OCI-M2 (cell line): Measurements from ENCODE around the gene IFNL2.
A peak's percentile ranks its signal among the peaks of the same experiment; 100 is the strongest.
"Not testable (repeated sequence)": the region's sequence is repeated elsewhere in the genome, so short reads cannot be mapped to it uniquely, and the experiment has no call there.

Experiments
- DNase-seq: peaks from one replicate; lab custom pipeline; 2025; ENCODE audit not compliant: unreplicated experiment; lab: John Stamatoyannopoulos, UW

Gene IFNL2

DNA sequence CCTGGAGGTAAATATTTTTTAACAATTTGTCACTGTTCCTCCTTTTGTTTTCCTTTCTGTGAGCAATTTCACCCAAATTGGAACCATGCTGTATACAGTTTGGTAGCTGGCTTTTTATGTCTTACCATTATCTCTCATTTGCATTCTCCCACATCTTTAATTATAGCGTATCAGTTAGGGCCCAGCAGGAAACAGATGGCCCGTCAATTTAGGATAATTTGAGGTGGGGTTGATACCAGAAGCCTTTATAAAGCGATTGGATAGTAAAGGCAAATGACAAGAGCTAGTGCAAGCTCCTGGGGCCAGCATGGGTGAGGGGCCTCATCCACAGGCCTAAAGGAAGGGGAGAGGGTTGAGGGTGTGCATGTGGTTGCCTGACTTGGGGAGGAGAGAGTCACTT, 15.7 kb upstream of the IFNL2 start:
- peak; percentile 32 for DNase-seq

DNA sequence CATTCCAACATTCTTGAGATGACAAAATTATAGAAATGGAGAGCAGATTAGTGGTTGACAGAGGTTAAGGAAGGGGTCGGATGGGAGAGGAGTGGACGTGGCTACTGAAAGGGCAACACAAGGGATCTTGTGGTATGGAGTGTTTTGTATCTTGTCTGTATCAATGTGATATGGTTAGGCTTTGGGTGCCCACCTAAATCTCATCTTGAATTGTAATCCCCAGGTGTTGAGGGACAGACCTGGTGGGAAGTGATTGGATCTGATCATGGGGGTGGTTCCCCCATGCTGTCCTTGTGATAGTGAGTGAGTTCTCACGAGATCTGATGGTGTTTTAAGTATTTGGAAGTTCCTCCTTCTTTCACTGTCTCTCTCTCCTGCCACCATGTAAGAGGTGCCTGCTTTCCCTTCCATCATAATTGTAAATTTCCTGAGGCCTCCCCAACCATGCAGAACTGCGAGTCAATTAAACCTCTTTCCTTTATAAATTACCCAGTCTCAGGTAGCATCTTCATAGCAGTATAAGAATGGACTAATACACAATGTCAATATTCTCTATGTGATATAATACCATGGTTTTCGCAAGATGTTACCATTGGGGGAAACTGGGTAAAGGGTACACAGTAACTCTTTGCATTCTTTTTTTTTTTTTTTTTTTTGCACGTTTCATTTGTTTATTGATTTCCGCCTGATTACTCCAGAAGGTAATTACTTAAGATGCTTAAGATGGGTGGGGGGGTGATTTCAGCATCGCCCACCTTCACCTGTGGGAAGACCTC, 14.6 kb upstream of the IFNL2 start:
- no peak for DNase-seq

DNA sequence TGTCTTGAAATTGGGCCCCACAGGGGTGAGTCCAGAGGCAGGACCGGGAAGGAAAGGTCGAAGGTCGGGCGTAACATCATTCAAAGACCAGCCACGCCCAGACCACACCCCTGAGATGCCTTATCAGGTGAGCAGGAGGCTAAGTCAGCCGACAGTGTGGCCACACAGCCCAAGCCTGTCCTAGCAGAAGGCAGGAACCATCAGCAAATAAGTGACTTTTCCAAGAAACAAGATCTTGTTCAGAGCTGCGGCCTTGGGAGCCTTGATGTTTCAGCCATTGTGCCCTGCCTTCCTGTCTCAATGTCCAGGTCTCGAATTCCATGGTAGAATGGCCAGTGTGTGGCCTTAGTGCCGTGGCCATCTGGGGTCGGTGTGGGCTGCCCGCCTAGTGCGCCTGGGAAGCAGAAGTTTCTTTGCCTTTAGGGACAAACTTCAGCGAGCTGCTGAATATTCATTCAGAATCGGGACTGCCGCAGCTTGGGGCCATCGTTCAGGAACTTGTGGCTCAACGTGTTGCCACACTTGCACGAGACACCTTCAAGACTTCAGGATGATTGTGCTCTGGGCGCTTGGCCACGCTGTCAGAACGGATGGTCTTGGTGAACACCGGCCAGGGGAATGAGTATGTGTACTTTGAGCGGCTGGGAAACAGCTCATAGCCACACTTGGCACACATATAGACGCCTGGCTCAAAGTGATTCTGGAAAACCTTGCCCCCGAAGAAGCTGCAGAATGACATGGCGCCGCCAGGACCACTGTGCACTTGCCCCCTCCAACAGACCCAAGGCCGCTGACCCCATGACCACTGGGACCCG, 13.5 kb upstream of the IFNL2 start:
- no peak for DNase-seq

DNA sequence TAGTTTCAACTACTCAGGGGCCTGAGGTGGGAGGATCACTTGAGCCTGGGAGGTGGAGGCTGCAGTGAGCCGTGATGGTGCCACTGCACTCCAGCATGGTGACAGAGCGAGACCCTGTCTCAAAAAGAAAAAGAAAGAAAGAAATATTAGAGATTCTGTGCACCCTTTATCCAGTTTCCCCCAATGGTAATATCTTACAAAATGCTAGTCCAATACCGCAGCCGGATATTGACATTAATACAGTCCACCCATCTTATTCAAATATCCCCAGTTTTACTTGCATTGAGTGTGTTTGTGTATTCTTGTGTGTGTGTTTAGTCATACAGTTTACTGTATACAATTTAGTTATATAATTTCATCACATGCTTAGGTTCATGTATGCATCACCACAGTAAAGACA, 11.0 kb upstream of the IFNL2 start:
- no peak for DNase-seq

DNA sequence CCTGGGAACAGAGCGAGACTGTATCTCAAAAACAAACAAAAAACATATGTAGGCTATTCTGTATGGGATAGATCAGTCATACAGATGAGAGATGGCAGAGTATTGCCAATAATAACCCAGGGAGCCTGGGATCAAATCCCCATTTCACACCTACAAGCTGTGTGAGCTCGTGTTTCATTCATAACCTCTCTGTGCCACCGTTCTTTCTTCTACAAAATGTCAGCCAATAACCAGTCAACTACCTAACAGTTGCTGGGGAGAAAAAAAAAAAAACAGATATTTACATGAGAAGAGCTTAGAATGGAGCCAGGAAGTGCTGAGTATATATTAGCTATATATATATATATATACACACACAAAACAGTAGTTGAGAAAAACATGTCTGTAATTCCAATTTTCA, 6.5 kb upstream of the IFNL2 start:
- no peak for DNase-seq

DNA sequence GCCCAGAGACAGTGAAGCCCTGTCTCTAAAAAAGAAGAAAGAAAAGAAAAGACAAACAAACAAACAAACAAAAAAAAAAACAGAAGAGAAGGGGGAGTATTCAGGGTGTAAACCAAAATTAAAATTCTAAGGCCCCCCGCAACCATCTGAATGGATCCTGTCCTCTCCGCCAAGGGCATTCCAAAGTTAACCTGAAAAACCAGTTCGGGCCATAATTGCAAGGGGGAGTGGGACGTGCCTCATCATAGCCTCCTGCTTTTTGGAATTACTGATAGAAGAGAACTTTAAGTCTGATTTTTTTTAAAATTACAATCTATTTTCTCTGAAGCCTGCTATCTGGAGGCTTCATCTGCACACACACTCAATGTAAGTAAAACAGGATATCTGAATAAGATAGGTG, 5.7 kb upstream of the IFNL2 start:
- DNase-seq: no peak

DNA sequence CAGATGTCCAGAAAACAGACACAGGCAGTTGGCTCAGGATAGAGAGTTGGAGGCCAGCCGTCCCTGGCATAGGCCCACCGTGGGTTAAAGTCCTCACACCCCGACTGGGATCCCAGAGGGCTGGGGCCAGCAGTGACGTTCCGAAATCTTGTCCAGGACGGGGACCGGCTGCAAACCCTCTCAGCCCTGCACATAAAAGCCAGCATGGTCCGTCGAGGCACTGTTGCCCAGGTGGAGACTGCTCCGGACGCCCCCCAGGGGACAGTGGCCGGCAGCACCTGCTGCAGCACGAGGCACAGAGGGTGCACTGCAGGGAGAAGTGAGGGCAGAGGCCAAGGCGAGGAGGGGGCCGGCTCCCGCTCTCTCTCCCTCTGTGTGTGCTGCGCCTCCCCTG, 4.3 kb upstream of the IFNL2 start:
- DNase-seq: no peak

DNA sequence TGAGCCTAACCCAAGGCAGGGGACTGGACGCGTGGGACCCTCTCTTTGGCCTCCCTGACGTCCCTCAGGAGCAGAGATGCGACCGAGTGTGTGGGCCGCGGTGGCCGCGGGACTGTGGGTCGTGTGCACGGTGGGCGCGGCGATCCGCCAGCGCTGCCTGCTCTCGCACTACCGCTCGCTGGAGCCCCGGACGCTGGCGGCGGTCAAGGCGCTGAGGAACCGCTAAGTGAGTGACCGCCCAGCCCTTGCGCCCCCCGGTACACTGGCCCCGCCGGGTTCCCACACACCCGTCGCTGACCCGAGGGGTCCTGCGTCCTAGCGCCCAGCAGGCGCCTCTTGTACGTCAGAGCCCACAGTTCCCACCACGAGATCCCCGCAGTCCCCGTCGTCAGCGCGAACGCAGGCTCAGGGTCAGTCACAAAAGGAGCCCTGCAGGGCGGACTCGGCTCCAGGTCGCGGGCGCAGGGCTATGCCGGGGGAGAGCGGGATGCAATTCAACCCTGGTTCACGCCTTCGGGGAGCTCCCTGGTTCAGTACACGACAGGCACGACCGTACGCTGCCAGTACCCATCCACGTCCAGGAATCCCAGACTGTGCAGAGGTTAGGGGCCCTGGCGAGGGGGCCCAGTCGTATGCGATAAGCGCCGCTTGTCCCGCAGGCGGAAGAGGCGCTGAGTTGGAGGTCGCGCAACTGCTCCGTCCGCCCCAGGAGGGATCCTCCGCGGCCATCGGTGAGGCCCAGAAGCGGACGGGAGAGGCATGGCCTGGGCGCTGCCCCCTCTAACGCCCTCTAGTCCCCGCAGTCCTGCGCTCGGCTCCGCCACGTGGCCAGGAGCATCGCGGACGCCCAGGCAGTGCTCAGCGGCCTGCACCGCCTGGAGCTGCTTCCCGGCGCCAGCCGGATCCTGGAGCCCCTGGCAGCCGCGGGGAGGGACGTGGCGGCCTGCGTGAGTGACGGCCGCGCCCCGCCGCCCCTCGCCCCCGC, 3.6 kb upstream of the IFNL2 start:
- DNase-seq: no peak

DNA sequence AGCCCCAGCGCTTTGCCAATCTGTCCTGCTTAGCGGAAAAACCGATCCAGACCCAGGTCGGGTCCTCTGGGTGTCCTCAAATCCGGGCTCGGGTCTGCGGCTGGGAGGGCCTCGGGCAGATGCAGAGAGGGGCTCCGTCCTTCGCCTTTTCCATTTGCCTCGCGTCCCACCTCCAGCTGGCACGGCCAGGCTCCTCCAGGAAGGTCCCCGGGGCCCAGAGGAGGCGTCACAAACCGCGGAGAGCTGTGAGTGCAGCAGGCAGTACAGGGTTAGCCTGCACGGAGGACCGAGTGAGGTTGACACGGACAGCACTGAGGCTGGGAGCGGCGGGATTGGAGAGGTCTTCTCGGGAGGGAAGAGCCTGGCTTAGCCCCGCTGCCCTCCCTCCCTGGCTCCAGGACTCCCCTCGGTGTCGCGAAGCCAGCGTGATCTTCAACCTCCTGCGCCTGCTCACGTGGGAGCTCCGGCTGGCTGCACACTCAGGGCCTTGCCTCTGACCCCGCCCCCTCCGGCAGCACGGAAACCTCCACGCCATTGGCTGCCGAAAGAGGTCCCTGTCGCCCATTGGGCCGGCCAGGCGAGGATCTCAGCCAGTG, 2.8 kb upstream of the IFNL2 start:
- DNase-seq: no peak

DNA sequence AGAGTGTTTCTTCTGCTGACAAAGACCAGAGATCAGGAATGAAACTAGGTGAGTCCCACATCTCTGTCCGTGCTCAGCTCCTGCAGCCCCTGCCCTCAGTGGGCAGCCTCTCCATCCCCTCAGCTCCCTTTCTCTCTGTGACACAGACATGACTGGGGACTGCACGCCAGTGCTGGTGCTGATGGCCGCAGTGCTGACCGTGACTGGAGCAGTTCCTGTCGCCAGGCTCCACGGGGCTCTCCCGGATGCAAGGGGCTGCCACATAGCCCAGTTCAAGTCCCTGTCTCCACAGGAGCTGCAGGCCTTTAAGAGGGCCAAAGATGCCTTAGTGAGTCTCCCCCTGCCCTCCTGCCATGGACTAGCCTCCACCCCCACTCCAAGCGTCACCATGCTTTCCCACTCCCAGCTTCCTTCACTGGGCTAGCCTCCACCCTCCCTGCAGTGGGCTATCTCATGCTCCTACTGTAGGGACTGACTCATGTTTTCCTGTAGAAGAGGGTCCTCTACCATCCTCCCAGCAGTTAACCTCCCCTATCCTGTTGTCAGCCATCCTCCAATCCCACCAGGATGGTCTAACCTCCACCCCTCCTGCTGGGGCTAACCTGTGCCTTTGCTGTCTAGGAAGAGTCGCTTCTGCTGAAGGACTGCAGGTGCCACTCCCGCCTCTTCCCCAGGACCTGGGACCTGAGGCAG, 481 bp downstream of the IFNL2 start:
- DNase-seq: not testable (repeated sequence)

DNA sequence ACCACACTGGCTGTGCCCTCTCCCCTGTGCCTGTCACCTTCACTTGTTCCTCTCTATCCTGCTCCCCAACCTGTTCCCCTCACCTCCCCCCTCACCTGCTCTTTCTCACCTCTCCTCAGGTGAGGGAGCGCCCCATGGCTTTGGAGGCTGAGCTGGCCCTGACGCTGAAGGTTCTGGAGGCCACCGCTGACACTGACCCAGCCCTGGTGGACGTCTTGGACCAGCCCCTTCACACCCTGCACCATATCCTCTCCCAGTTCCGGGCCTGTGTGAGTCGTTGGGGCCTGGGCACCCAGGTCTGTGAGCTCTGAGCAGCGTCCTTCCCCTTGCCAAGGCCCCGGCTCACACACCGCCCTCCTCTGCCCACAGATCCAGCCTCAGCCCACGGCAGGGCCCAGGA, 1.2 kb downstream of the IFNL2 start:
- DNase-seq: not testable (repeated sequence)

DNA sequence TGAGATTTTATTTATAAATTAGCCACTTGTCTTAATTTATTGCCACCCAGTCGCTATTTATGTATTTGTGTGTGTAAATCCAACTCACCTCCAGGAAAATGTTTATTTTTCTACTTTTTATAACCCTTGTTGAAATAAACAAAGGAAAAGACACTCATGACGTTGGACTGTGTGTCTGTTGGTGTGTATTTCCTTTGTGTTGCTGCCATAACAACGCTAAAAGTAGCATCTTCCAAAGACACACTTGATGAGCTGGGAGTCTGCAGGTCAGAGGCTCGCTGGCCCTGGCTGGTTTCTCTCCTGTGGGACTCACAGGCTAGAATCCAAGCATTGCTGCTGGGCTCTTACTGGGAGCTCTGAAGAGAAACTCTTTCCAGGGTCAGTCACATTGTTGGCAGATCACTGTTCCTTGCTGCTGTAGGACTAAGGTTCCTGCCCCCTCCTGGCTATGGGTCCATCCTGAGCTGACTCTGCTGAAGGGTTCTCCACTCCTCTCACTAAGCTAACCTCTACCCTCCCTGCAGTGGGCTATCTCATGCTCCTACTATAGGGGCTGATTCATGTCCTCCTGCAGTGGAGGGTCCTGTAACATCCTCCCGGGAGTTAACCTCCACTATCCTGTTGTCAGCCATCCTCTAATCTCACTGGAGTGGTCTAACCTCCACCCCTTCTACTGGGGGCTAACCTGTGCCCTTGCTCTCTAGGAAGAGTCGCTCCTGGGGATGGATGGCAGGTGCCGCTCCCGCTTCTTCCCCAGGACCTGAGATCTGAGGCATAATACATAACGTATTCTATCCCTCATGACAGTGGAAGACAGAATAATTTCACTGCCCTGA, 2.1 kb downstream of the IFNL2 start:
- DNase-seq: no peak

DNA sequence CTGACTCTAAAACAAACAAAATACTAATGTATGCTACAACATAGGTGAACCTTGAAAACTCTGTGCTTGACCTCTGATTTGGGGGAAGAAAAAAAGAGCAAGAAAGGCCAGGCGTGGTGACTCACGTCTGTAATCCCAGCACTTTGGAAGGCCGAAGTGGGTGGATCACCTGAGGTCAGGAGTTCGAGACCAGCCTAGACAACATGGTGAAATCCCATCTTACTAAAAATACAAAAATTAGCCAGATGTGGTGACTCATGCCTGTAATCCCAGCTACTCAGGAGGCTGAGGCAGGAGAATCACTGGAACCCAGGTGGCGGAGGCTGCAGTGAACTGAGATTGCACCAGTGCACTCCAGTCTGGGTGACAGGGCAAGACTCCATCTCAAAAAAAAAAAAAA, 5.7 kb downstream of the IFNL2 start:
- DNase-seq: not testable (repeated sequence)

DNA sequence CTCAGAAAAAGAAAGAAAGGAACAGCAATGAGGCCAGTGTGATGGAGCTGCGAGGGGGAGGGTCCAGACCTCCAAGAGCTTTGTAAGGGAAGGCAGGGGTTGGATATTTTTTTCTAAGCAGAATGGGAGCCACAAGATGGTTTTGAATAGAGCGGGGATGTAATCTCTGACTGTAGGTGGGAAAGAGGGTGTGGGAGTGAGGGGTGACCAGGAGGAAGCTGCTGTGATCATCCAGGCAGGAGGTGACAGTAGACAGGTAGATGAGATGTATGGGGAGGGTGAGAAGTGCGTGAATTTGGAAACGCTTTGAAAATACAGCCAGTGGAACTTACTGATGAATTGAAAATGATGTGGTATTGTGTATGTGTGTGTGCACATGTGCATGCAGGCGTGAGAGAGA, 7.4 kb downstream of the IFNL2 start:
- no peak for DNase-seq

DNA sequence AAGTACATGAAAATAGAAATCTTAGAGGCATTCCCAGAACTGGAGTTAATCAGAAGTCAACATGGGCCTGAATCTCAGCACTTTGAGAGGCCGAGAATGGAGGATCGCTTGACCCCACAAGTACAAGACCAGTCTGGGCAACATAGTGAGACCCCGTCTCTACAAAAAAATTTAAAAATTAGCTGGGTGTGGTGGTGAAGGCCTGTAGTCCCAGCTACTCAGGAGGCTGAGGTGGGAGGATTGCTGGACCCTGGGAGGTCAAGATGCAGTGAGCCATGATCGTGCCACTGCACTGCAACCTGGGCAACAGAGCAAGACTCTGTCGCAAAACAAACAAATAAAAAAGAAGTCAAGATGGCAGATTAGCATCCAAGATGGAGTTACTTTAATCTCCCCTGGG, 8.5 kb downstream of the IFNL2 start:
- no peak for DNase-seq

DNA sequence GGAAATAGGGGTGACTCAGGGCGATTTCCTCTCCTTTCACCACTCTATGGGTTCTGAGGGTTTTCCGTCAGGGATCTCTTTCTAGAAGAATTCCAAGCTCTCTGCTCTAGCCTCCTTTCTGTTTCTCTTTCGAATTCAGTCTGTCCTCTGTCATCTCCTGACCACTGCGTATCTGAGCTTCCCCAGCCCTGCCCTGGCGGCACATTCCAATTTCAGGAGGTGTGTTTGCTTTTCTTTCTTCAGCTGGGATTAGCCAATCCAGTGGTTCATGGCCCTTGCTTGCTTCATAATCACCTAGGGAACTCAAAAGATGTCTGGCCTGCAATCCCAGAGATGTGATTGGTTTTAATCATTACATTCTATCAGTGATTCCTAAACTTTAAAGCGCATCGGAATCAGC, 9.4 kb downstream of the IFNL2 start:
- no peak for DNase-seq

DNA sequence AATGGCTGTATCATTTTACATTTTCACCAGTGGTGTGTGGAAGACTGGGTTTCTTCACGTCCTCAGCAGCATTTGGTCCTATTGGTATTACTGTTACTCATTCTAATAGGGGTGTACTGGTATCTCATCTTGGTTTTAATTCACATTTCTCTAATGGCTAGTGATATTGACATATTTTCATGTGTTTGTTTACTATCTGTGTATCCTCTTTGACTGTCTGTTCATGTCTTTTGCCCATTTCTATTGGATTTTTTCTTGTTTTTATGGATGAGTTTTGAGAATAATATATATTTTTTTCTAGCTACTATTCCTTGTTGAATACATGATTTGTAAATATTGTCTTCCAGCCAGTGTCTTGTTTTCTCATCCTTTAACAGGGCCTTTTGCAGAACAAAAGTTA, 13.8 kb downstream of the IFNL2 start:
- DNase-seq: no peak

DNA sequence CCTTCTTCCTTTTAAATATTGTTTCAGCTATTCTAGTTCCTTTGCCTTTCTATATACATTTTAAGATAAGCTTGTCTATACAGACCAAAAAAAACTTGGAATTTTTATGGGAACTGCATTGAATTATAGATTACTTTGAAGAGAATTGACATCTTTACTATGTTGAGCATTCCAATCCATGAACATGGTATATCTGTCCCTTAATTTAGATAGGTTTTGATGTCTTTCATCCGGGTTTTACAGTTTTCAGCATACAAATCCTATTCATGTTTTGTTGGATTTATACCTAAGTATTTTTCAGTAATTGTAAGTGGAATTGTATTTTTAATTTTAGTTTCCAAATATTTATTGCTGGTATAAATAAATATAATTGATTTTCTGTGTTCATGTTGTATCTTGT, 15.8 kb downstream of the IFNL2 start:
- DNase-seq: no peak

DNA sequence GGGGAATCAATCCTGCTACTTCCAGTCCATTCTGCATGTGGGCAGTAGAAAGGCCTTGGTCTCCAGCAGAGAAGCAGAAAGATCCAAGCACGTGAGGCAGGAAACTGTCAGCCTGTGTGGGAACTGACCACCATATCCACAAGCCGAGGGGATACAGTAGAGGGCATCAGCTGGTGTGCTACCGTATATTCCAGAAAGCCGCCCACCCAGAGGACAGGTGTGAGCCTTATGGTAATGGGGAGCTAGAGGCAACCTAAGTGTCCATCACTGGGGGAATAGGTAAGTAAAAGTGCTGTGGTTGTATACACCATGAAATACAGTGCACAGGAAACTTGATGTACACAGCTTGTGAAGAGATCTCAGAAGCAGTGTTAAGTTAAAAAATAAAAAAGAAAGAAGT, 25.2 kb downstream of the IFNL2 start:
- DNase-seq: no peak
